ENCODE data around the gene IRF4. TPM values are rescaled to one million over a fixed set of nuclear protein-coding genes. Genes with fewer than 3 reads are reported as not detected.

The IRF4 gene
- total RNA-seq, 1 donor from 2014 or later, result not detected

GRCh38 chr6:362231-362923 lies 29.2 kb upstream of the IRF4 start:
- Mint-ChIP-seq H3K27ac (no peak overlapping the region), H3K4me1 (no peaks in the 10 kb centered on the region), H3K27me3 (ENCODE audit: low read depth) (peaks cover 9% of the 10 kb centered on the region), H3K9me3 (peaks cover 51% of the 10 kb centered on the region), H3K36me3 (peaks cover 6% of the 10 kb centered on the region), H3K4me3 (no peak overlapping the region)
- no peak for DNase-seq (ENCODE audit: low spot score in 2 of 2, unreplicated experiment in 2 of 2)
- TF ChIP-seq, protein P1, sequence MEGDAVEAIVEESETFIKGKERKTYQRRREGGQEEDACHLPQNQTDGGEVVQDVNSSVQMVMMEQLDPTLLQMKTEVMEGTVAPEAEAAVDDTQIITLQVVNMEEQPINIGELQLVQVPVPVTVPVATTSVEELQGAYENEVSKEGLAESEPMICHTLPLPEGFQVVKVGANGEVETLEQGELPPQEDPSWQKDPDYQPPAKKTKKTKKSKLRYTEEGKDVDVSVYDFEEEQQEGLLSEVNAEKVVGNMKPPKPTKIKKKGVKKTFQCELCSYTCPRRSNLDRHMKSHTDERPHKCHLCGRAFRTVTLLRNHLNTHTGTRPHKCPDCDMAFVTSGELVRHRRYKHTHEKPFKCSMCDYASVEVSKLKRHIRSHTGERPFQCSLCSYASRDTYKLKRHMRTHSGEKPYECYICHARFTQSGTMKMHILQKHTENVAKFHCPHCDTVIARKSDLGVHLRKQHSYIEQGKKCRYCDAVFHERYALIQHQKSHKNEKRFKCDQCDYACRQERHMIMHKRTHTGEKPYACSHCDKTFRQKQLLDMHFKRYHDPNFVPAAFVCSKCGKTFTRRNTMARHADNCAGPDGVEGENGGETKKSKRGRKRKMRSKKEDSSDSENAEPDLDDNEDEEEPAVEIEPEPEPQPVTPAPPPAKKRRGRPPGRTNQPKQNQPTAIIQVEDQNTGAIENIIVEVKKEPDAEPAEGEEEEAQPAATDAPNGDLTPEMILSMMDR (IDR thresholded peaks at IDR 0.05; ENCODE audit: unreplicated experiment), result no peak

DNA sequence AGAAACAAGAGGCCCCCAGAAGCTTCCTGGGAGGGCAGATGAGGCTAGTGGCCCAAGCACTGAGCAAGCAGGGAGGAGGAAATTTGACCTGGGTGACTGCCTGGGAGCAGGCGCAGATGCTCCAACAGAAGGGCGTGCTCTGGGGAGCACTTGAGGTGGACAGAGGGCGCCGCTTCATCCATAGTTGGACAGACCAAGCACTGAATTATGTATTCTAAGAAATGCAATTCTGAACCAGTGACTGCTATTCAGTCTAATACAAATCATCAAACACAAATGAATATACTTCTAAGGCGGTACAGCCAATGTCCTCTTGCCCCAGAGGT lies 28.7 kb upstream of the IRF4 start:
- Mint-ChIP-seq H3K9me3 (peaks cover 56% of the 10 kb centered on the region), H3K27ac (no peak overlapping the region), H3K4me1 (no peaks in the 10 kb centered on the region), H3K36me3 (peaks cover 6% of the 10 kb centered on the region), H3K27me3 (ENCODE audit: low read depth) (peaks cover 13% of the 10 kb centered on the region), H3K4me3 (no peak overlapping the region)
- TF ChIP-seq, protein P1 (IDR thresholded peaks at IDR 0.05; ENCODE audit: unreplicated experiment), result no peak
- no peak for DNase-seq (ENCODE audit: low spot score in 2 of 2, unreplicated experiment in 2 of 2)

DNA sequence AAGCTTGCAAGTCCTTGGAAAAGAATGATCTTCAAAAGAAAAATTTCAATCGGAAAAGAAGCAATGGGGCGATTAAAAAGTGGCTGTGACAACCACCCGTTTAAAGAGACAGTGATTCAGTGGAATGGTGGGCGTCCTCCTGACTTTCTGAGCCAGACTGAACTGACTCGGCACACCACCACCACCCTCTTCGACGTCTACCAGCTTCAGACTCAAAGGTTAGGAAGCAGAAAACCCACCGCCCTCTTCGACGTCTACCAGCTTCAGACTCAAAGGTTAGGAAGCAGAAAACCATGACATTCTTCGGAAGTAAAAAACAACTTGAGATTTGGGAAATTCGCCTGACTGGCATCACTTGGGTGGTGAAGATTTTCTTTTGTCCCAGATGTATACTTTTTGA lies 28.3 kb upstream of the IRF4 start:
- no peak overlapping the region for H3K4me3 Mint-ChIP-seq
- TF ChIP-seq, protein P1 (IDR thresholded peaks at IDR 0.05; ENCODE audit: unreplicated experiment), result no peak
- no peak for DNase-seq (ENCODE audit: low spot score in 2 of 2, unreplicated experiment in 2 of 2)

DNA sequence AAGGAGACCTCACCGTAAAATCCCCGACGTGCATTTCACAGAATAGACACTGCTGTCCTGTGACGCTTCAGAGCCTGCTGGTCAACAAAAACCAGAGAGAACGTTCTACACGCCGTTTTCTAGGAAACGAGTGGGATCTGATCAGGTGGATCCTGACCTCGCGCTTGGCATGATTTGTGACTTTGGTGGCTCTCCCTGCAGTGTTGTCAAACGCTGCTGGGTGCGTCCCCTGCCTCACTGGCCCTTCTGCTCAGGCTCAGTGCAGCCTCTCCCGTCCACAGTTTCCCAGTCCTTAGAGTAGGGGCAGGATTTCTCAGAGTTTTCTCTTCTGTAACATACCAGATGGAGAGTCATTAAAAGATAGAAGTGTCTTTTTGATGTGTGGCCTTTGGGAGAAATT lies 27.6 kb upstream of the IRF4 start:
- H3K9me3 Mint-ChIP-seq, result peaks cover 56% of the 10 kb centered on the region
- TF ChIP-seq, protein P1 (IDR thresholded peaks at IDR 0.05; ENCODE audit: unreplicated experiment), result no peak
- H3K36me3 Mint-ChIP-seq, result peaks cover 6% of the 10 kb centered on the region
- DNase-seq (ENCODE audit: low spot score in 2 of 2, unreplicated experiment in 2 of 2), result no peak
- H3K4me3 Mint-ChIP-seq, result no peak overlapping the region
- H3K27me3 Mint-ChIP-seq (ENCODE audit: low read depth), result peaks cover 13% of the 10 kb centered on the region
- H3K27ac Mint-ChIP-seq, result no peak overlapping the region
- no peaks in the 10 kb centered on the region for H3K4me1 Mint-ChIP-seq

More for the DNA sequence above, 28.3 kb upstream of the IRF4 start:
- peaks cover 6% of the 10 kb centered on the region for H3K36me3 Mint-ChIP-seq
- H3K27me3 Mint-ChIP-seq (ENCODE audit: low read depth), result peaks cover 13% of the 10 kb centered on the region
- no peak overlapping the region for H3K27ac Mint-ChIP-seq
- no peaks in the 10 kb centered on the region for H3K4me1 Mint-ChIP-seq
- peaks cover 56% of the 10 kb centered on the region for H3K9me3 Mint-ChIP-seq

GRCh38 chr6:364609-365540 lies 26.7 kb upstream of the IRF4 start:
- TF ChIP-seq, protein P1 (IDR thresholded peaks at IDR 0.05; ENCODE audit: unreplicated experiment), result no peak
- Mint-ChIP-seq H3K36me3 (peaks cover 6% of the 10 kb centered on the region), H3K9me3 (peaks cover 56% of the 10 kb centered on the region), H3K27ac (no peak overlapping the region), H3K27me3 (ENCODE audit: low read depth) (peaks cover 16% of the 10 kb centered on the region), H3K4me3 (no peak overlapping the region), H3K4me1 (no peaks in the 10 kb centered on the region)
- DNase-seq (ENCODE audit: low spot score in 2 of 2, unreplicated experiment in 2 of 2), result no peak

Measured in mesothelial cell of epicardium (in vitro differentiated cells).